HG03175 (cell line): ENCODE data around the gene MLYCD.
"Not testable (repeated sequence)": the region's sequence is repeated elsewhere in the genome, so short reads cannot be mapped to it uniquely, and the experiment has no call there.

ENCODE experiments used
- ATAC-seq: cut with Tn5 transposase; IDR thresholded peaks from one replicate; pipeline ENCODE4 v1.9.1; 2021; ENCODE audit warnings: mild to moderate bottlenecking, moderate library complexity; ENCODE audit not compliant: unreplicated experiment

MLYCD gene

DNA sequence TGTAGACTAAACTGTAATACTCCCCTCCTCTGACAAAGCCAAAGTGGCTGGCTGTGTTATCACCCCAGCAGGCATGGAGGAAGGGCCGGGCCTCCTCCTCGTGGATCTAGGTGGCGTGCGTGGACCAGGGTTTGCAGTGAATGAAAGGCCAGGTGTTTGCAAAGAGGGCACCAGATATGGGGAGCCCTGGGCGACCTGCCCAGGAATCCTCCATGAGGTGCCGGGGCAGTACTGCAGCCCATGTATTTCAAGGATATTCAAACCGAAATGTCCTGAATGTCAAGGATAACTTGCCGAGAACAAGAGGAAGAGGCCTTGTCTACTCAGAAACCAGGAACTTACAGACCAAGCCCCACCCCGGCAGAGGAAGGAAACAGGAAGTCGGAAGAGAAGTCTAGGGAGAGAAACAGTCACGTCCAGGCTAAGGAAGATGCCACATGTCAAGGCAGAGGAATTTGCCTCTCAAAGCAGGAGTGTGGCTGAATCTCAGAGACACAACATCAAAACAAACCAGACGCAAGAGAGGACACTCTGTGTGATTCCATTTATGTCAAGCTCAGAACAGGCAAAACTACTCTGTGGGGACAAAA lies 40.4 kb downstream of the MLYCD start:
- ATAC-seq = no peak

GRCh38 chr16:83940119-83940518 lies 41.2 kb downstream of the MLYCD start:
- ATAC-seq = no peak

DNA sequence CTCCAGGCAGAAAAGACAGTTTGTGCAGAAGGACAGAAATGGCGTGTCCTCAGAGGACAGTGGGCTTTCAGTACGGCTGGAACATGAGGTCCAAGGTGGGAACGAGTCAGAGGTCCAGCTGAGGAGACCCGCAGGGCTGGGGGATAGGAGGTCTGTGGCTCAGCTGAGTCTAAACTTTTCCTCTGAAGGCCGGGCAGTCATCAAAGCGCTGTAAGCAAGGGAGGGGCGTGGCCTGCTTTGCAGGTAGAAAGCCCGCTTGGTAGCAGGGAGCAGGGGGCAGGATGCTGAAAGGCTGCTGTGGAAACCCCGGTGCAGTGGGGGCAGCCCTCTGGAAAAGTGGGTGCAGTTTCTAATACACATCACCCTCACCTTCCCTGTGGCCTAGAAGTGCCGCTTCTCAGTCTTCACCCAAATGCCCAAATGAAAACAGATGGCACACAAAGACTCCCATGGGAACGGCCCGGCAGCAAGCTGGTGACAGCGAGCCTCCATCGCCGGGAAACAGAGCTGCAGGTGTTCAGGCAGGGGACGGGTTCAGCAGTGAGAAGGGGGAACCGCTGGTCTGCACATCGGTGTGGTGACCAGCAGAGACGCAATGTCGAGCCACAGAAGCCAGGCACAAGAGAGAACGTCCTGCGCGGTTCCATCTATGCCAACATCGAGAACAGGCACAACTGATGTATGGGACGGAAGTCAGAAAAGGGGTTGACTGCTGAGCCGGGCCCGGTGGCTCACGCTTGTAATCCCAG lies 41.9 kb downstream of the MLYCD start:
- ATAC-seq = no peak

- ATAC-seq = not testable (repeated sequence)
Measured at GRCh38 chr16:83941546-83941945, 42.6 kb downstream of the MLYCD start.

- ATAC-seq = no peak
Measured at GRCh38 chr16:83942074-83942473, 43.2 kb downstream of the MLYCD start.

DNA sequence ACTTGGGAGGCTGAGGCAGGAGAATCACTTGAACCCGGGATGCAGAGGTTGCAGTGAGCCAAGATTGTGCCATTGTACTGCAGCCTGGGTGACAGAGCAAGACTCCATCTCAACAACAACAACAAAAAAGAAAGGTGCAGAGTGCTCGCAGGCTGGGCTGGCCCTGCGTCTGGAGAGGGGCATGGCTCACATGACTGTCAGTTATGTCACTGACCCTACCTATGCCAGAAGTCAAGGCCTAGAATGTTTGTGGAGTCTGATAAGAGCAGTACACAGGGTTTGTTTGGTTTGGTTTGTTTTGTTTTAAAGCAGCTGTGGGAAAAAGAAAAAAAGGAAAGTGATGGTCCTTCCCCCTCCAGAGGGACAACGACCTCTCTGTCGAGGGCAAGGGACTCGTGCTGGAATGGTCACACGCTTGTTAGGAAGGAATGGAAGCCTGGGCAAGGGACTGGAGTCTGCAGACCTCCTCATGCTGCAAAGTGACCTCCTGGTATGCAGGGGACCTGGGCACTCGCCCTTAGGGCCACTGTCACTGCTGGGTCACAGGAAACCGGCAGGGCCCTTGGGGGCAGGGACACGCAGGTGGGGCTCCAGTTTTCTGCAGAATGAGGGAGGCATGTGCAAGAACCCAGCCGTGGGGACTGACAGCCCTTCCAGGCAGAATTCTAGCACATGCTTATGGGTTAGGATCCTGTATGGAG lies 44.0 kb downstream of the MLYCD start:
- no peak for ATAC-seq

GRCh38 chr16:83943516-83944050 lies 44.7 kb downstream of the MLYCD start:
- ATAC-seq = no peak

DNA sequence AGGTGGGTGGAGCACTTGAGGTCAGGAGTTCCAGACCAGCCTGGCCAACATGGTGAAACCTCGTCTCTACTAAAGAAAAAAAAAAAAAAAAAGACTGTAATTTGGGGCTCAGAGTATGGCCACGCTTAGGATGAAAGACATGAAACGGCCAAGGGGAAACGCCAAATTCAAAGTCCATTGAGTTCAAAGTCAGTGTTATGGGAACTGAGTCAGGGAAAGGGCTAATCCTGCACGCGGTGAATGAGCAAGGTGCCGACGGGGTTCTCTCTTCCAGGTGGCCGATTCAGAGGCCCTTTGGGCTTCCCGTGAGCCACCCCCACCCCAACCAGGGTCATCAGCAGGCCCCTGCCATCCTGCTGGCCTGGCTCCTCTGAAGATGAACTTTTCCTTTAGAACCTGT lies 46.7 kb downstream of the MLYCD start:
- no peak for ATAC-seq

GRCh38 chr16:83946154-83946780 lies 47.4 kb downstream of the MLYCD start:
- no peak for ATAC-seq

DNA sequence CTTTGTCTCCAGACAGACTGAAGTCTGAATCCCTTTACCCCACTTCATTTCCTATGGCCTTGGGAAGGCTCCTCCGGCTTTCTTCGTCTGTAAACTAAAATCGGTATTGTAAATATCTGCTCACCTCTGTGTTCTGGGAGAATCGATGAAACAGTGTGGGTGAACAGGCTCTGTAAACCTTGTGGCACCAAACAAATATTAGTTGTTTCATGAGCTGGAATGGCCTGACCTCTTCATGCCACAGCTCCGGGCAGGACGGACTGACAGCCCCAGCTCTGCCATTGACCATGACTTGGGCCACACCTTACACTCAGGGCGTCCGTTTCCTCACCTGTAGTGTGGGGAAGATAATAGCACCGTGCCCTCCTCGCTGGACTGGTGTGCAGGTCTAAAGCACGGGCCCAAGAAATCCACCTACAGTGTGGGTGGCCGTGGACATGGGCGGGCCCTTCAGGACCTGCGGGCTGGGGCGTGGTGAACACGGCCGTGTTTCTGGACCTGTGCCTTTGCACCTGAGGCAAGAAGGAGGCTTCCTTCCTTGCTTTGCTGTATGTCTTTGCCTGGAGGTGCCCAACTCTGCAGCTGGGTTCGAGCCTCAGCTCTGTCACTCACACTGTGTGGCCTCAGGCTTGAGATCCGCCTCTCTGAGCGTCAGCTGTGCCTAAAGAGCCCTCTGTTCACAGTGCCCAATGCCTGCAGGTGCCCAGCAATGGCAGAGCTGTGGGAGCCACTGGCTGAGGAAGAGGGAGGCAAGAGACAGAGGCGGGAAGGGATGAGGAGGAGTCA lies 48.1 kb downstream of the MLYCD start:
- no peak for ATAC-seq

DNA sequence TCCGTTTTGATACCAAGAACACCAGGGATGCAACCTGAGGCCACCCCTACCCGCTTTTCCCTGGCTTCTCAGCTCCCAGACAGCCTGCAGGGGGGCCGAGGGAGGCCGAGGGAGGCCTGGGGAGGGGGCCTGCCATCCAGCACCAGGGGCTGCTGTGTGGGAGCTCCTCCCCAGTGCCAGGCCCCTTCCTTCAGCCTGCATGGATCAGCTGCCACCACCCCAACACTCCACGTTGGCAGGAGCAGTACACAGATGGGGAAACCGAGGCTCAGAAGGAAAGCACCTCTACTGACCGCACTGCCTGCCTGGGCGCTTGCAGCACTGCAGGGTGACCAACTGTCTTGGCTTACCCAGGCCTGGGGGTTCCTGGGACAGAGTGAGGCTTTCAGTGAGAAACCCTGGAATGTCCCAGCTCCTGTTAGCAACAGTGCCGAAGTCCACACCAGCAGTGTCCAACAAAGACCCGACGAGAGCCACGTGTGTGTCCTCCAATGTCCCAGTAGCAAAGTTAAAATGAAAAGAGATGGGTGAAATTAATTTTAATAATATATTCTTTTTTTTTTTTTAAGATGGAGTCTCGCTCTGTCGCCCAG lies 48.8 kb downstream of the MLYCD start:
- ATAC-seq = no peak

DNA sequence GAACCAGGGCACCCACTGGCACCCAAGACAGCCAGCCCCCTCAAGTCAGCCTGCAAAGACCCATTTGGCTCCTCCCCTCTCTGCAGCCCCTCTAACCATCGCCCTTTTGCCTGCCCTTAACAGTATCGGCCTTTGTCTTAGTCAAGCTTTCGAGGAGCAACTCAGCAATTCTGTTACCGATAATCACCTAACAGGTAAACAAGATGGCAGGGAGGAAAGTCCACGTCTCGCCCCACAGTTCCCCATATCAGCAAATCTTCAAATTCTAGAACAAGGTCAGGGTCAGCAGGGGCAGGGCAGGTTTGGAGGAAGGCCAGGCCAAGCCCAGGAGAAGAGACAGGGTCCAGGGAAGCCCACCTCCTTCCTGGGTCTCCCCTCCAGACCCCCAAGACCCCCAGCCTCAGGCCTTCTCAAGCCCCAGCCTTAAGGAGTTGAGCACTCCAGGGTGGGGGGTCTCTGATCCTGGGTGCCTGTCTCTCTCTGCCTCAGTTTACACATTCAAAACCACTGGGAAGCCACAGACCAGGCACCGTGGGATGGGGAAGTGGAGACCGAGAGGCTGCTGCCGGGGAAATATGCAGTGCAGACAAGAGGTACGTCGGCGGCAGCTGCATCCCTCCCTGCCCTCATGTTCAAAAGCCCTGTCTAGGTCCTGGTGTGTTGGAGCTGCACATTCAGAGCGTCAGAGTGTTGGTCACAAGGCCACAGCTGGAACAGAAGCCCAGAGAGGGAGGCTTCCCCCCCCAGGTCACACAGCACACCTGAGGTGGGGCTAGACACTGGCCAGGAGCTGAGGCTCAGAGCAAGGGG lies 50.2 kb downstream of the MLYCD start:
- ATAC-seq = no peak

DNA sequence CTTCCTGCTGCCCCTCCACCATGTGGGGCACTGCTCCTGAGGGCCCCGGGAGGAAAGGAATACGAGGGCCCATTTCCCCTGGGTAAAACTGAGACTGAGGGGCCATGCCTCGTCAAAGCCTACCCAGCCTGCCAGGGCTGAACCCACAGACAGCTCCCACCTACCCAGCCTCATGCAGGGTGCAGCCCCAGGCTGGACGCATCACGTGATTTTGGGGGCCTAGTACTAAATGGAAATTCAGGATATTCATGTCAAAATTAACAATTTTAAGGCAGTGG lies 50.7 kb downstream of the MLYCD start:
- ATAC-seq = no peak

DNA sequence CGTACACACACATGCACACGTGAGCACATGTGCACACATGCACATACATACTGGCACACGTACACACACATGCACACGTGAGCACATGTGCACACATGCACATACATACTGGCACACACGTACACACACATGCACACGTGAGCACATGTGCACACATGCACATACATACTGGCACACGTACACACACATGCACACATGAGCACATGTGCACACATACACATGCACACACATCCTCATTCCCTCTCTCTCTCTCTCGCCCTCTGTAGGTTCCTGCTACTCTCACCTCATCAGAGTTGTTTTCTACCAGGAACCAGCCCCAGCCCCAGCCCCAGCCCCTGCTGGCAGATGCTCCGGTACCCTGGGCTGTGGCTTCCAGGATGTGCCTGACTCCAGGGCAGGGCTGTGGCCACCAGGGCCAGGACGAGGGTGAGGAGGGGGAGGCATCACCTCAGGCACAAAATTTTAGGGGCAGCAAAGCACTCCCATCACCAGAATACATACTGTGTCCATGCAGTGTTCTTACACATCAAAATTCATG lies 52.0 kb downstream of the MLYCD start:
- not testable (repeated sequence) for ATAC-seq

GRCh38 chr16:83951544-83951943 lies 52.6 kb downstream of the MLYCD start:
- no peak for ATAC-seq

DNA sequence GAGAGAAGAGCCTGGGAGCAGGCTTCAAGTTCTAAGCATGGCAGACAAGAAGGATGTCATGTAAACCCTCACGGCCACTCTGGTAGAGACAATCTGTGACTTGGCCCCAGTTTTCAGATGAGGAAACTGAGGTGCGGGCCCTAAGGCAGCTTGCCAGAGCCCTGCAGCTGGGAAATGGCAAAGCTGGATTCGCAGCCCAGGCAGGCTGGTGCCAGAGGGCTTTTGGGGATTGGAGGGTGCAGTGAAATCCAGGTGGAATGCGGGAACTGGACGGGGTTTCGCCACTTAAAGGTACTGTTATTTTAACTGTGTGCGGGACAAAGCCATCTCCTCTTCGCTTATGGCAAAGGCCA lies 53.6 kb downstream of the MLYCD start:
- no peak for ATAC-seq

DNA sequence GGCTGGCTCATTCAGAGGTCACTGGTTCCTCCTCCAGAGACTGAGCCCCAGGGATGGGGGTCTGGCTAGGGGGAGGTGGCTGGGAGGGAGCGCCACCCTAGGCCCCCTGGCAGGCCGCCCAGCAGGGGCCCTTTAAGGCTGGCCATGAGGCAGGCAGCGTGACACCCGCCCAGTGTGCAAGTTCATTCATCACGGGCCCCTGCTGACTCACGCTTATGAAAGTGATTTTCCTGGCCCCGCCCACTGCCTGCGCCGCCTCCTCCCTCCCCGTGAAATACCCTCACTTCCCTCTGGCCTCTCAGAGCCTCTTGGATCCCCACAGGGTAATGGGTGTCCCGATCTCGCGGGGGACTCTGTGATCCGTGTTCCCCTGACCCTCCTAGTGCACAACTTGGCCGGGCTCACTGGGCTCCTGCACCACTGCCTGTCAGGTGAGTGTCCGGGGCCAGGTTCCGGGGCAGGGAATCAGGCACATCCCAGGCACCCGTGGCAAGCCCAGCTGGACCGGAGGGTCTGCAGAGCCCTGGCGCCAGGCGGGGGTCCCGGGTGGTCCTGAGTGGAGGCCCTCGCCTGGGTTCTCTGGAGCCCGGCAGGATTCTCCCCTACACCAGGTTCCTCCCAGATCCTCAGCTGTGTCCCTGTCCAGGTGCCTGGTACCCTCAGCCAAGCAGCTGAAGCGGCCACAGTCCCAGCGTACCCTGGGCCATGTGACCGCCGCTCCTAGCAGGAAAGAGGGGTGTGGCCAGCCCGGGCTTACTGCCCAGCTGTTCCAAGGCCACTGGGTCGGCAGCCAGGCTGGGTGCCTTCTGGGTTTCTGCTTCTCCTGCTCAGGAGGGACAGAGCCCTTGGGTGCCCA lies 54.3 kb downstream of the MLYCD start, which contains the start of gene OSGIN1:
TSS of gene OSGIN1 (plus strand) at position 301 of the 856 bp plus-strand sequence. CDS start 4,432 bp downstream, outside the sequence.
- peak; percentile 78 for ATAC-seq

- ATAC-seq = no peak
Measured at GRCh38 chr16:83953796-83954576, 55.1 kb downstream of the MLYCD start.
